GM12865 (cell line): ENCODE data around the gene PPP6R1.

Source experiments
- DNase-seq: peaks from one replicate; pipeline ENCODE4 v3.0.0; 2010; ENCODE audit warnings: low read depth
- H3K4me3 ChIP-seq: 2 replicates; pipeline ENCODE4 v1.5.1; 2011; ENCODE audit warnings: mild to moderate bottlenecking, low read depth, low read length, control low read depth
- TF ChIP-seq, protein P1 (sequence below): IDR thresholded peaks from 2 replicates; pipeline ENCODE4 v1.5.1; 2011; ENCODE audit warnings: low read length, control low read depth, low read depth, inconsistent platforms; ENCODE audit not compliant: insufficient read depth; ENCODE audit errors: missing control alignments

PPP6R1 gene

GRCh38 chr19:55223291-55224037, 35.4 kb downstream of the PPP6R1 start:
- TF ChIP-seq, protein P1, sequence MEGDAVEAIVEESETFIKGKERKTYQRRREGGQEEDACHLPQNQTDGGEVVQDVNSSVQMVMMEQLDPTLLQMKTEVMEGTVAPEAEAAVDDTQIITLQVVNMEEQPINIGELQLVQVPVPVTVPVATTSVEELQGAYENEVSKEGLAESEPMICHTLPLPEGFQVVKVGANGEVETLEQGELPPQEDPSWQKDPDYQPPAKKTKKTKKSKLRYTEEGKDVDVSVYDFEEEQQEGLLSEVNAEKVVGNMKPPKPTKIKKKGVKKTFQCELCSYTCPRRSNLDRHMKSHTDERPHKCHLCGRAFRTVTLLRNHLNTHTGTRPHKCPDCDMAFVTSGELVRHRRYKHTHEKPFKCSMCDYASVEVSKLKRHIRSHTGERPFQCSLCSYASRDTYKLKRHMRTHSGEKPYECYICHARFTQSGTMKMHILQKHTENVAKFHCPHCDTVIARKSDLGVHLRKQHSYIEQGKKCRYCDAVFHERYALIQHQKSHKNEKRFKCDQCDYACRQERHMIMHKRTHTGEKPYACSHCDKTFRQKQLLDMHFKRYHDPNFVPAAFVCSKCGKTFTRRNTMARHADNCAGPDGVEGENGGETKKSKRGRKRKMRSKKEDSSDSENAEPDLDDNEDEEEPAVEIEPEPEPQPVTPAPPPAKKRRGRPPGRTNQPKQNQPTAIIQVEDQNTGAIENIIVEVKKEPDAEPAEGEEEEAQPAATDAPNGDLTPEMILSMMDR: no peak
- no peak overlapping the region for H3K4me3 ChIP-seq
- DNase-seq: no peak

GRCh38 chr19:55220525-55220924, 38.3 kb downstream of the PPP6R1 start:
- TF ChIP-seq, protein P1: no peak
- no peak for DNase-seq
- H3K4me3 ChIP-seq: no peak overlapping the region

DNA sequence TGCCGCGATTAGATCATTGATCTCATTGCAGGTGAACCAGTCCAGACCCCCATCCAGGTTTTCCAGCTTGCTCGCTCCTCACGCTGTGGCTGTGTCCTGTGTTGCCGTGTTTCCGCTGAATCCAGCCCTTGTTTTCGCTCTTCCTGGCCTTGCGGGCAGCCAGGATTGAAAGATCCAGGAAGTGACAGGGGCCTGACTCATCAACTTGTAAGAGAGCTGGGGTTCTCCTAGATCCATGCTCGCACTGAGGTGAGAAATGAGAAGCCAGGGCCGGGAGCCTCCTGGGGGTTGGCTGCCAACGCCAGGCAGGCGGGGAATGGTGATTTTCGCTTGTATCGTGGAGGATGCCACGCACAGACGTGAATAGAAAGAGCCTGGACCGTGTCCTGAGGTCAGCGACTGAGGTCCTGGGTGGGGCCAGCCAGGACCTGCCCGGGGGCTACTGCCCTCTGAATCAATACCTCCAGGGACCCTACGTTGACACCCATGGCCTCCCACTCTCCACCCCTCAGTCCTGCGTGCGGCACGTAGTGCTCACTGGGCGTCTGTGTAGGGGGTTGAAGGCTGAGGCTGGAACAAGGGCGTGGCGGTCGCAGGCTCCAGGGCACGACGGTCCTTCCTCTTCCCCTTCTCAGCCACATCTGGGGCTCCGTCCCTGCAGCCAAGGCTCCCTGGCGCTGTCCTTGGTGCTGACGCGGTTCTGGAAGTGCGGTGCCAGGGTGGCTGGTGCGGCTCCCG, 42.2 kb downstream of the PPP6R1 start:
- DNase-seq: peak; percentile 39
- TF ChIP-seq, protein P1: no peak
- no peak overlapping the region for H3K4me3 ChIP-seq

DNA sequence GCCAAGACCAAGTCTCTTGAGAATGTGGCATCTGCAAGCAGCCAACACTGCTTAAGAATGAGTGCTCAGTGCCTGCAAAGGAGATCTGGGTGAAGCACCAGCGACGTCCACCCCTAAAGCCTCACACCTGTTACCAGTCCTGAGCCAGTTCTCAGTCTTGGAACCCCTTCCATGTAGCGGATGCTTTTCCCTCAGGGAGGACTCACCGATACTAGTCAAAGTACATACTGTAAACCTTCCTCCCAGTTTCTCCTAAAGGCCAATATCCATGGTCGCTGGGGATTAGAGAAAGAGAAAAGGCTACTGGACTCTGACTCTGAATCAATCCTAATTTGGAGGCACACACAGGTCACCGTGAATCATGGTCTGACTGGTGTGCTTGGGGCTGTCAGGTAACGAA, 45.3 kb downstream of the PPP6R1 start:
- H3K4me3 ChIP-seq: no peak overlapping the region
- TF ChIP-seq, protein P1: no peak
- DNase-seq: no peak

DNA sequence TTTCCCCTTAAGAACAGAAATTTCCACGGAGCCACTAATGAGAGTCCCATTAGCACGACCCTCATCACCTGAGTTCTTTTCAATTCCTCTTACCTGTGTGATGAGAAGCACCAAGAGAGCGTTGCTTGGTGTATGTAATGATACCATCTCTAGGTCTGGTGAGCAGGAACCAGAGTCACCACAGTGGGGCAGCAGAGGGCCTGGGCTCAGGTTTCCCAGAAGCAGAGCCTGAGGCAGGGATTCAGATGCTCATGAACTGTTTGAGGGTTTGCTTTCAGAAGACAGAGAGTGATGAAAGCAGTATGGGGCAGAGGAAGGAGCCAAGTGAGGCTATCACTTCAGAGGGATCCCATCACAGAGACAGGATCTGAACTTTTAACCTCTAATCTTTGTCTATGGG, 46.4 kb downstream of the PPP6R1 start:
- TF ChIP-seq, protein P1: peak; percentile 45
- peak; percentile 57 for DNase-seq

GRCh38 chr19:55209693-55210472, 48.9 kb downstream of the PPP6R1 start:
- no peak overlapping the region for H3K4me3 ChIP-seq
- DNase-seq: no peak
- TF ChIP-seq, protein P1: no peak

More for the DNA sequence above, 46.4 kb downstream of the PPP6R1 start:
- no peak overlapping the region for H3K4me3 ChIP-seq
